ENCODE measurements around the gene GFPT1.

GFPT1 gene

DNA sequence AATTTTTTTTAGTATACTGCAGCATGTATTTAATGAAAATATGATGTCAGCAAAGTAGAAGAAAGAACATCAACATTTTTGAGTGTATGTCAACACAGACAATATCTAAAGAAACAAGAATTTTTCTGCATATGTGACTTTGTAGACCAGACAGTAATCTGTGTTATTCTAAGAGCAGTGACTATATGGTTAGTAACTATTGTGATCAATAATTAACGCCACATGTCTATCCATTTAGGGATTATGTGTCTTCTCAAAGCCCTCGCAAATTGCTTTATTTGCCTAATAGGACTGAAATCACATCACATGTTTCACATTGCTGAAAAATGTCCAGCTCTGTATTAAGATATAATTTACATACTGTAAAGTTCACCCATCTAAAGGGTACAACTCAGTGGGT lies 107.8 kb downstream of the GFPT1 start:
- Histone ChIP-seq H3K27ac (ENCODE audit: extremely low read depth, low read depth, low read length) (no peak overlapping the region), H3K4me1 (ENCODE audit: control insufficient read depth, insufficient read depth, low read length) (no peaks in the 10 kb centered on the region), H3K36me3 (ENCODE audit: control insufficient read depth in 2 of 2, insufficient read depth in 1 of 2, low read length in 2 of 2) (no peaks in the 10 kb centered on the region), H3K4me3 (ENCODE audit: low read depth, low read length) (no peak overlapping the region), H3K9me3 (ENCODE audit: control insufficient read depth, insufficient read depth, low read depth, low read length) (no peaks in the 10 kb centered on the region)
- ChIA-PET POLR2A (no interaction called here), CTCF (no interaction called here)
- TF ChIP-seq SETDB1 (IDR thresholded peaks at IDR 0.05; ENCODE audit: insufficient read length, low read length) (no peak), ZNF837 (tag by site-specific recombination; IDR thresholded peaks at IDR 0.05) (no peak), ZNF561 (tag by site-specific recombination; IDR thresholded peaks at IDR 0.05; ENCODE audit: borderline replicate concordance) (no peak), ZSCAN16 (tag by site-specific recombination; IDR thresholded peaks at IDR 0.05) (no peak), ZNF670 (tag by site-specific recombination; IDR thresholded peaks at IDR 0.05; ENCODE audit: low read depth) (no peak), ZNF157 (tag by site-specific recombination; IDR thresholded peaks at IDR 0.05) (no peak), ZNF184 (tag by site-specific recombination; IDR thresholded peaks at IDR 0.05) (no peak), GFI1B (tag by site-specific recombination; IDR thresholded peaks at IDR 0.05) (no peak), SCRT2 (tag by site-specific recombination; IDR thresholded peaks at IDR 0.05) (no peak), ZFP3 (tag by site-specific recombination; IDR thresholded peaks at IDR 0.05; ENCODE audit: low read depth) (no peak), SCRT1 (tag by site-specific recombination; IDR thresholded peaks at IDR 0.05; ENCODE audit: borderline replicate concordance) (no peak), ZNF571 (tag by site-specific recombination; IDR thresholded peaks at IDR 0.05) (no peak), ZBTB17 (tag by site-specific recombination; IDR thresholded peaks at IDR 0.05) (no peak), SP3 (tag by site-specific recombination; IDR thresholded peaks at IDR 0.05) (no peak)

DNA sequence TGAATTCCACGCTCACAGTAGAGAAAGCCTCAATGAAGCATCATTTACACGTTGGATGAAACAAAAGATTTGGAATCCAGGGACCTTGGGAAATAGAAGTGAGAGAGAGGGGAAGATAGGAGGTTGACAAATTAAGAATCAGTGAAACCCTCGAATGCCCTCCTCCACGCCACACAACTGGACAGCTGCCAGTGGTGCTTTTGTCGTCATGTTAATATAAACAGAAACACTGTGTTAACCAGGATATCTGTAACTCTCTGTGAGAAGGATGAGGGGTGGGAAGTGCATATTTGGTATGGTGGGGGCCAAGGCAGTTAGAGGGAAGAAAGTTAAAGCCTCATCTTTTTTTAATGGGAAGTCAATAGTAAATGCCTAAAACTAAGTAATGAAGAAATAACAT lies 108.7 kb downstream of the GFPT1 start:
- CTCF ChIA-PET: interaction anchor here (0.7 kb wide), 1 partner anchor 1587 kb away, joined by 3 read pairs; no protein-coding TSS in a partner anchor
- POLR2A ChIA-PET: no interaction called here
- no peaks in the 10 kb centered on the region for H3K9me3 ChIP-seq (ENCODE audit: control insufficient read depth, insufficient read depth, low read depth, low read length)
- no peaks in the 10 kb centered on the region for H3K36me3 ChIP-seq (ENCODE audit: control insufficient read depth in 2 of 2, insufficient read depth in 1 of 2, low read length in 2 of 2)
- no peak overlapping the region for H3K4me3 ChIP-seq (ENCODE audit: low read depth, low read length)
- TF ChIP-seq KLF9 (tag by site-specific recombination; IDR thresholded peaks at IDR 0.05; ENCODE audit: low read depth): no peak
- TF ChIP-seq, protein P1, sequence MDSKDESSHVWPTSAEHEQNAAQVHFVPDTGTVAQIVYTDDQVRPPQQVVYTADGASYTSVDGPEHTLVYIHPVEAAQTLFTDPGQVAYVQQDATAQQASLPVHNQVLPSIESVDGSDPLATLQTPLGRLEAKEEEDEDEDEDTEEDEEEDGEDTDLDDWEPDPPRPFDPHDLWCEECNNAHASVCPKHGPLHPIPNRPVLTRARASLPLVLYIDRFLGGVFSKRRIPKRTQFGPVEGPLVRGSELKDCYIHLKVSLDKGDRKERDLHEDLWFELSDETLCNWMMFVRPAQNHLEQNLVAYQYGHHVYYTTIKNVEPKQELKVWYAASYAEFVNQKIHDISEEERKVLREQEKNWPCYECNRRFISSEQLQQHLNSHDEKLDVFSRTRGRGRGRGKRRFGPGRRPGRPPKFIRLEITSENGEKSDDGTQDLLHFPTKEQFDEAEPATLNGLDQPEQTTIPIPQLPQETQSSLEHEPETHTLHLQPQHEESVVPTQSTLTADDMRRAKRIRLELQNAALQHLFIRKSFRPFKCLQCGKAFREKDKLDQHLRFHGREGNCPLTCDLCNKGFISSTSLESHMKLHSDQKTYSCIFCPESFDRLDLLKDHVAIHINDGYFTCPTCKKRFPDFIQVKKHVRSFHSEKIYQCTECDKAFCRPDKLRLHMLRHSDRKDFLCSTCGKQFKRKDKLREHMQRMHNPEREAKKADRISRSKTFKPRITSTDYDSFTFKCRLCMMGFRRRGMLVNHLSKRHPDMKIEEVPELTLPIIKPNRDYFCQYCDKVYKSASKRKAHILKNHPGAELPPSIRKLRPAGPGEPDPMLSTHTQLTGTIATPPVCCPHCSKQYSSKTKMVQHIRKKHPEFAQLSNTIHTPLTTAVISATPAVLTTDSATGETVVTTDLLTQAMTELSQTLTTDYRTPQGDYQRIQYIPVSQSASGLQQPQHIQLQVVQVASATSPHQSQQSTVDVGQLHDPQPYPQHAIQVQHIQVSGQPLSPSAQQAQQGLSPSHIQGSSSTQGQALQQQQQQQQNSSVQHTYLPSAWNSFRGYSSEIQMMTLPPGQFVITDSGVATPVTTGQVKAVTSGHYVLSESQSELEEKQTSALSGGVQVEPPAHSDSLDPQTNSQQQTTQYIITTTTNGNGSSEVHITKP (tag by site-specific recombination; IDR thresholded peaks at IDR 0.05): 0 out of 2 replicates have a peak, but pooled peaks have one; percentile 14
- no peak overlapping the region for H3K27ac ChIP-seq (ENCODE audit: extremely low read depth, low read depth, low read length)
- H3K4me1 ChIP-seq (ENCODE audit: control insufficient read depth, insufficient read depth, low read length): no peaks in the 10 kb centered on the region

DNA sequence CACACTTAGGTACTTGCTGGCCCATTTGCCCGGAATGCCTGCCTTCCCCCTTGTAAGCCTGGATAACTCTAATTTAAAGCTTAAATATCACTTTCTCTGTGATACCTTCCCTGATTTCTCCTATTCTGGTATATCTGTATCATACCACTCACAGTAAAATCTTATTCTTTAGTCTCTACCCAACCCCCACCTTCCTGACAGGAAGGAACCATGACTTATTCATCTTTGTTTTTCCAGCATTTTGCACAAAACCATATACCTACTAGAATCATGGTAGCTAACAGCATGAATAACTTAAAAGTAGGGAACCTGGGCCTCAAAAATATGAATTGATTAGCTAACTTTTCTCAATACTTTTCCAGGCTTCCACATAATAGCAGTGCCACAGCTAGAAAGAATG lies 111.5 kb downstream of the GFPT1 start:
- ChIA-PET CTCF (interaction anchor here (1.5 kb wide), 1 partner anchor 31 kb away, joined by 5 read pairs; no protein-coding TSS in a partner anchor), POLR2A (interaction anchor here (0.5 kb wide), 1 partner anchor 317 kb away, joined by 3 read pairs; no protein-coding TSS in a partner anchor)
- Histone ChIP-seq H3K27ac (ENCODE audit: extremely low read depth, low read depth, low read length) (no peak overlapping the region), H3K36me3 (ENCODE audit: control insufficient read depth in 2 of 2, insufficient read depth in 1 of 2, low read length in 2 of 2) (no peaks in the 10 kb centered on the region), H3K4me1 (ENCODE audit: control insufficient read depth, insufficient read depth, low read length) (no peaks in the 10 kb centered on the region), H3K4me3 (ENCODE audit: low read depth, low read length) (no peak overlapping the region), H3K9me3 (ENCODE audit: control insufficient read depth, insufficient read depth, low read depth, low read length) (no peaks in the 10 kb centered on the region)
- TF ChIP-seq ZNF76 (tag by site-specific recombination; IDR thresholded peaks at IDR 0.05; ENCODE audit: borderline replicate concordance, low read depth): no peak
- TF ChIP-seq HOXD13 (CRISPR knock-in tag; IDR thresholded peaks at IDR 0.05; ENCODE audit: borderline replicate concordance): no peak
- TF ChIP-seq KLF16 (tag by site-specific recombination; IDR thresholded peaks at IDR 0.05): no peak
- no peak for TF ChIP-seq ZFP3 (tag by site-specific recombination; IDR thresholded peaks at IDR 0.05; ENCODE audit: low read depth)
- TF ChIP-seq, protein P2, sequence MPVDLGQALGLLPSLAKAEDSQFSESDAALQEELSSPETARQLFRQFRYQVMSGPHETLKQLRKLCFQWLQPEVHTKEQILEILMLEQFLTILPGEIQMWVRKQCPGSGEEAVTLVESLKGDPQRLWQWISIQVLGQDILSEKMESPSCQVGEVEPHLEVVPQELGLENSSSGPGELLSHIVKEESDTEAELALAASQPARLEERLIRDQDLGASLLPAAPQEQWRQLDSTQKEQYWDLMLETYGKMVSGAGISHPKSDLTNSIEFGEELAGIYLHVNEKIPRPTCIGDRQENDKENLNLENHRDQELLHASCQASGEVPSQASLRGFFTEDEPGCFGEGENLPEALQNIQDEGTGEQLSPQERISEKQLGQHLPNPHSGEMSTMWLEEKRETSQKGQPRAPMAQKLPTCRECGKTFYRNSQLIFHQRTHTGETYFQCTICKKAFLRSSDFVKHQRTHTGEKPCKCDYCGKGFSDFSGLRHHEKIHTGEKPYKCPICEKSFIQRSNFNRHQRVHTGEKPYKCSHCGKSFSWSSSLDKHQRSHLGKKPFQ (tag by site-specific recombination; IDR thresholded peaks at IDR 0.05): no peak
- TF ChIP-seq, protein P3, sequence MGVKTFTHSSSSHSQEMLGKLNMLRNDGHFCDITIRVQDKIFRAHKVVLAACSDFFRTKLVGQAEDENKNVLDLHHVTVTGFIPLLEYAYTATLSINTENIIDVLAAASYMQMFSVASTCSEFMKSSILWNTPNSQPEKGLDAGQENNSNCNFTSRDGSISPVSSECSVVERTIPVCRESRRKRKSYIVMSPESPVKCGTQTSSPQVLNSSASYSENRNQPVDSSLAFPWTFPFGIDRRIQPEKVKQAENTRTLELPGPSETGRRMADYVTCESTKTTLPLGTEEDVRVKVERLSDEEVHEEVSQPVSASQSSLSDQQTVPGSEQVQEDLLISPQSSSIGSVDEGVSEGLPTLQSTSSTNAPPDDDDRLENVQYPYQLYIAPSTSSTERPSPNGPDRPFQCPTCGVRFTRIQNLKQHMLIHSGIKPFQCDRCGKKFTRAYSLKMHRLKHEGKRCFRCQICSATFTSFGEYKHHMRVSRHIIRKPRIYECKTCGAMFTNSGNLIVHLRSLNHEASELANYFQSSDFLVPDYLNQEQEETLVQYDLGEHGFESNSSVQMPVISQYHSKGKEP (tag by site-specific recombination; IDR thresholded peaks at IDR 0.05): no peak
- no peak for TF ChIP-seq ZNF561 (tag by site-specific recombination; IDR thresholded peaks at IDR 0.05; ENCODE audit: borderline replicate concordance)
- TF ChIP-seq, protein P4, sequence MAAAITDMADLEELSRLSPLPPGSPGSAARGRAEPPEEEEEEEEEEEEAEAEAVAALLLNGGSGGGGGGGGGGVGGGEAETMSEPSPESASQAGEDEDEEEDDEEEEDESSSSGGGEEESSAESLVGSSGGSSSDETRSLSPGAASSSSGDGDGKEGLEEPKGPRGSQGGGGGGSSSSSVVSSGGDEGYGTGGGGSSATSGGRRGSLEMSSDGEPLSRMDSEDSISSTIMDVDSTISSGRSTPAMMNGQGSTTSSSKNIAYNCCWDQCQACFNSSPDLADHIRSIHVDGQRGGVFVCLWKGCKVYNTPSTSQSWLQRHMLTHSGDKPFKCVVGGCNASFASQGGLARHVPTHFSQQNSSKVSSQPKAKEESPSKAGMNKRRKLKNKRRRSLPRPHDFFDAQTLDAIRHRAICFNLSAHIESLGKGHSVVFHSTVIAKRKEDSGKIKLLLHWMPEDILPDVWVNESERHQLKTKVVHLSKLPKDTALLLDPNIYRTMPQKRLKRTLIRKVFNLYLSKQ (tag by site-specific recombination; IDR thresholded peaks at IDR 0.05; ENCODE audit: borderline replicate concordance): no peak
- TF ChIP-seq ZNF768 (tag by site-specific recombination; IDR thresholded peaks at IDR 0.05): no peak
- TF ChIP-seq ZFP69B (tag by site-specific recombination; IDR thresholded peaks at IDR 0.05): no peak

All from HEK293 (cell line).